NCI-H524 treated with DMSO at 0.1 percent for 48 hours (cell line): ENCODE measurements around the gene MAN1B1.

ENCODE experiments used
- DNase-seq: peaks from one replicate; lab custom pipeline; 2025; lab: John Stamatoyannopoulos, UW

MAN1B1 gene

DNA sequence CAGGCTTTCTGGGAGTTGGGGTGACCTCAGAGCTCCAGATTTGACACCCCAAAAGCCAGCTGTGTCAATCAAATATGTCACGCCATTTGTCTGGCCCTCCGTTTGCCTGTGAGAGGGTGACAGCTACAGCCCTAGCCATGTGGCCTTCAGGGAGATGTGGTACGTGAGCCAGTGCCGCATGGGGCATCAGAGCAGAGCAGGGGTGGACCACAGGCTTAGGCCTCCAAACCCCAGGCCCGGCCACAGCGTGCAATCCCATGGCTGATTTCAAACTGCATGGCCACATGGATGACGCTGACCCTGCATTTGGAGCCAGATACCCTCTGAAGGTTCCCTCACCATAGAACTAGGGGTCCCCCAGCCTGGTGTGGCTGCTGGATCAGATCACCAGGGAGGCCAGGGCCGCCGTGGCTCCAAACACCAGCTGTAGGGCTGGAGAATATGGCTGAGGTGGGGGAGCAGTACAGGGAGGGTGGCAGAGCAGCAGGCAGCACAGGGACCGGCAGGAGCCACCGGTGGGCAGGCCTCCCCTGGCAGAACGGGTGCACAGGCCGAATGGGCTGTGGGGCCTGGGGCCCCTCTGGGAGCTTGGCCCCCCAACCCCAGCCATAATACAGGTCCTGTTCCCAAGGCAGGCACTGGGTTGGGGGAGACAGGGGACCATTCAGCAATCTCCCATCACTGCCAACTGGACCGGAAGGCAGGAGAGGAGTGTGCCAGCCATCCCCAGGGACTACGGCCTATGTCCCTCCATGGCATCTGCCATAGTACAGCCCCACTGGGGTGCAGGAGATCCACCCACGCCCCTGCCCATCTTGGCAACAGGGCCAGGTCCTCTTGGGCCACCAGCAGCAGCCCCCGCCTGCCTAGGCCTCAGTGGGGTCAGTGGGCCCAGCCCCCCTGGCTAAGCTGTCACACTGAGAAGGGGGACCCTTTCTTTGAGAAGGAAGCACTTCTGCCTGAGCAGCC is 18.0 kb upstream of the MAN1B1 start:
- DNase-seq: no peak

DNA sequence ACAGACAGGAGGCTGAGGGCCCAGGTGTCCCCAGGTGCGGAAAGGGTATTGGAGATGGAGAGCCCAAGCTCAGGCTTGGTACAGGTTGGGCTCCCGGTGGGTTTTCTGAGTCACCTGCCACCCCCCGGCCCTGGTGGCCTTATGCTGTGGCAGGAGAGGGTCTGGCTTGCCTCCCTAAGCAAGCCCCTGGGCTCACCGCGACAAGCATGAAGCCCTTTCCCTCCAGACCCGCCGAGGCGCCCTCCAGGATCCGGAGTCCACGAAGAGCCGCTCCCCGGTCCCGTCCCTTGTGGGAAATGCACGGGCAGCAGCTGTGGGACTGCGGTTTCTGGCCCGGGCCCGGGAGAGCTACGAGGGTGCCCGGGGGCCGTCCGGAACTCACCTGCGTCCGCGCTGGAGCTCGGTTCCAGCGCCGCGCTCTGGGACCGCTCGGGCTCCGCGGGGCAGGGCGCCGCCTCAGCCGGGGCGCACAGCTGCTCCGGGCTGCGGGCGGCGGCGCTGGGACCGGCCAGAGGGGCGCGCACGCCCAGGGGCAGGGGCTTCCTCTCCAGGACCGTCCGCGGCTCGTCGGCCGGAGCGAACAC is 17.2 kb upstream of the MAN1B1 start:
- no peak for DNase-seq

DNA sequence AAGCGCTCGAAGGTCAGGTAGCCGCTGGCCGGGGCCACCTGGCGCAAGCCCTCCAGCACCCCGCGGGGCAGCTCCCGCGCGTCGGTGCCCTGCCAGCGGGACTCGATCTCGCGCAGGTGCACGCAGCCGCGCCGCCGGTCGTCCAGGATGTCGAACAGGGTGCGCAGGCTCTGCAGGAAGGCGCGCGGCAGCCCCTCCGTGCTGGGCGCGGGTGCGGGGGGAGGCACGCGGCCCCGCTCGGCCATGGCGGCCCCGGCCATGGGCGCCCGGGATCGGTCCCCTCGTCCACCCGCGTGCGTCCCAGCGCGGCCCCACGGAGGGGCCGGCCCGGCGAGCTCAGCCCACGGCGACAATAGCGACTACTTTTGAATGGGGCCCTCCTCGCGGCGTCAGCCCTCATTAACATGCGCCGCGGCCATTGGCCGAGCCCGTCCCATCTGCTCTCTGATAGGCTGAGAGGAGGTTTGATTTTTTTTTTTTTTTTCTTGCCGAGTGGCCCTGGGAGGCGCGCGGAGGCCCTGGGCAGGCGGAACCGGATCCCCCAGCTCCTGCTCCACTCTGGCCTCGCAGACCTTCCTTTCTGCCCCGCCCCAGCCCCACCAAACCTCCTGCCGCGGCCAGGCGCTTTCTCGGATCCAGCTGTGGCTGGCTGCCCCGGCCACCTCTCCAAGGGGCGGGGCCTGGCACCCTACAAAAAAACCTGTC is 16.4 kb upstream of the MAN1B1 start, which contains the start of gene SAPCD2:
Gene SAPCD2, minus strand, starts transcription at position 357 of the 705 bp plus-strand sequence. Its CDS starts 97 bp downstream, at position 260.
- DNase-seq: peak; percentile 80

DNA sequence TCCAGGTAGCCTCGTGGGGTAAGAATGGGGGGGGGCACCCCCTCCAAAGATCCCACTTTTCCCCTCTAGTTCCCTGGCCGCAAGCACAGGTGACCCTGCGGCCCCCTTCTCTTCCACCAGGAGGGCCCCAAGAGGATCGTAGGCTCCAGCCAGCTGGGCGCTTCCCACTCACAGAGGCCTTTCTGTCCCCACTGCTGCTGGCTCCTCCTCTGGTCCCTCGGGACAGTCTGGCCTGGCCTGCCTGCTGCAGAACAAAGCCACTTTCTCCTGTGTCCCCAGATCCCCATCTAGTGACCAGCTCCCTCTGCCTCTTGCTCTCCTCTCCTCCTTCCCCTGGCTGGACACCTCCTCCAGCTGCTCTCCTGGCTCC is 15.9 kb upstream of the MAN1B1 start:
- DNase-seq: no peak

DNA sequence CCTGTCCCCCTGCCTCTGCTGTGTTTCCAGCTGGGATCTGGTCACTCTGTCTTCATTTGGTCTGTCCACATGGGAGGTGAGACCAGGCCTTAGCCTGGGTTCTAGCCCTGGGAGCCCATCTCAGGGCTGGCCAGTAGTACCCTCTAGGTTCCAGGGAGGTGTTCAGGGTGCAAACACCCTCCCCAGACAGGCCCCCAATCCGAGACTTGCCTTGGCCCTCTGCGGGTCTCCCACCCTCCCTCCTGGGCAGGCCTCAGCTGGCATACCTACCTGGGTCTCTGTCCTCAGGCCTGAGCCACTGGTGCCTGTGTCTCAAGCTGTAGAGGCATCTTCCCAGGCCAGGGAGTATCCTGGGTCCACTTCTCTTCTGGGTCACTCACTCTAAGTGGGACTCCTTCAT is 15.5 kb upstream of the MAN1B1 start:
- no peak for DNase-seq

DNA sequence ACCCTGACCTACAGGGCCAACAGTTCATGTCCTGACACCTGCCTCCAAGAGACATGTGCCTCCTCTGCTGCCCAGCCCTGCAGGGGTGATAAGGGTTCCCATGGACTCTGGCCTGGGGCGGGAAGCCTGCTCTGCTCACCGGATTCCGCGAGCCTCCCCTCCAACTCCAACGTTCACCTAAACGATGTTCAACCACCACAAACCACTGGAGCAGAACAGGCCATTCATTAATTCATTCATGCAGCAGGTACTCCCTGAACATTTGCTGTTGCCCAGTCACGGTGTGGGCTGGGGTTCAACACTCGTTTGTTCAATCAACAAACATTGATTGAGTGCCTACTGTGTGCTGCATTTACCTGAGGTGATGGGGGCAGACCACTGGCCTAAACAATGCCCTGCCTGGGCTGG is 12.8 kb upstream of the MAN1B1 start:
- no peak for DNase-seq

DNA sequence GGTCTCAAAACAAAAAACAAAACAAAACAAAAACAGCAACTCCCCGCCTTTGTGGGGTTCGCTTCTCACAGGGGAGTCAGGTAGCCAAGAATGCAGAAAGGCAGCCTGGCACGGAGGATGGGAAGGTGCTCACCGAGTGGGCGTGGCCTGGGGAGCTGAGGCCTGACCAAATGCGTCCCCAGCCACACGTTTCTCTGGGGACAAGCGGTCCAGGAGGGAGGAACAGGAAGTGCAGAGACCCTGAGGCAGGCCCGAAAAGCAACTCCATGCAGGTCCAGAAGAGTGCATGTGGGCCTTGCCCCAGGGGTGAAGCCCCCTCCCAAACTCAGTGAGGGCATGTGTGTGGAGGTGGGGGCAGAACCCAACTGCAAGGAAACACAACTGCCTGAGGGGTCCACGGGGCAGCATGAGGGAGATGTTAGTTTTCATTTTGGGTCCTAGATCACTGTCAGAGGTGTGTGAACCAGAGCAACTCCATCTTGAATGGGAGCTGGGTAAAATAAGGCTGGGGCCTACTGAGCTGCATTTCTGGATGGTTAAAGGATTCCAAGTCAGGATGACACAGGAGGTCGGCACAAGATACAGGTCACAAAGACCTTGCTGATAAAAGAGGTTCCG is 12.0 kb upstream of the MAN1B1 start:
- no peak for DNase-seq

DNA sequence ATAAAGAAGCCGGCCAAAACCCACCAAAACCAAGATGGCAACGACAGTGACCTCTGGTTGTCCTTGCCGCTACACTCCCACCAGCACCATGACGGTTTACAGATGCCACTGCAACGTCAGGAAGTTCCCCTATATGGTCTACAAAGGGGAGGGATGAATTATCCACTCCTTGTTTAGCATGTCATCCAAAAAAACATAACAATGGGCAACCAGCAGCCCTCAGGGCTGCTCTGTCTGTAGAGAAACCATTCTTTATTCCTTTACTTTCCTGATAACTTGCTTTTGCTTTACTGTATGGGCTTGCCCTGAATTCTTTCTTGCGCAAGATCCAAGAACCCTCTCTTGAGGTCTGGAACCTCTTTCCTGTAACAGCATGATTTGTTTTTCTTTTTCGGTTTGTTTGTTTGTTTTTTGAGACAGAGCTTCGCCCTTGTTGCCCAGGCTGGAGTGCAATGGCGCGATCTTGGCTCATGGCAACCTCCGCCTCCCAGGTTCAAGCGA is 11.5 kb upstream of the MAN1B1 start:
- no peak for DNase-seq

DNA sequence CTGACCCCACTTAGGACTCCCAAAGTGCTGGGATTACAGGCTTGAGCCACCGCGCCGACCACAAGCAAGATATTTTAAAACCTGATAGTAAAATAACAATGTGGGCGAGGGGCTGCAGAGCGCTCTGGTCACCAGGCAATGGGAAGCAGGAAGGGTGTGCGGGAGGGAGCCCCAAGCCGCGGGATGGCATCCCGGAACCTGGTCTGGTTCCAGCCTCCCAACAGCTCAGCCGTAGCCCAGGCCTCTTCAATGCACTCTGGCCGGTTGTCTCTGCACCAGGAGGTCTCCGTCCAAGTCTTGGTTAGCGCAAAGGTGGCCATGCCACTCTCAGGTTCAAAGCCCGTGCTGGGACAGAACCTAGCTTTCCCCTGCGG is 10.2 kb upstream of the MAN1B1 start:
- DNase-seq: no peak

DNA sequence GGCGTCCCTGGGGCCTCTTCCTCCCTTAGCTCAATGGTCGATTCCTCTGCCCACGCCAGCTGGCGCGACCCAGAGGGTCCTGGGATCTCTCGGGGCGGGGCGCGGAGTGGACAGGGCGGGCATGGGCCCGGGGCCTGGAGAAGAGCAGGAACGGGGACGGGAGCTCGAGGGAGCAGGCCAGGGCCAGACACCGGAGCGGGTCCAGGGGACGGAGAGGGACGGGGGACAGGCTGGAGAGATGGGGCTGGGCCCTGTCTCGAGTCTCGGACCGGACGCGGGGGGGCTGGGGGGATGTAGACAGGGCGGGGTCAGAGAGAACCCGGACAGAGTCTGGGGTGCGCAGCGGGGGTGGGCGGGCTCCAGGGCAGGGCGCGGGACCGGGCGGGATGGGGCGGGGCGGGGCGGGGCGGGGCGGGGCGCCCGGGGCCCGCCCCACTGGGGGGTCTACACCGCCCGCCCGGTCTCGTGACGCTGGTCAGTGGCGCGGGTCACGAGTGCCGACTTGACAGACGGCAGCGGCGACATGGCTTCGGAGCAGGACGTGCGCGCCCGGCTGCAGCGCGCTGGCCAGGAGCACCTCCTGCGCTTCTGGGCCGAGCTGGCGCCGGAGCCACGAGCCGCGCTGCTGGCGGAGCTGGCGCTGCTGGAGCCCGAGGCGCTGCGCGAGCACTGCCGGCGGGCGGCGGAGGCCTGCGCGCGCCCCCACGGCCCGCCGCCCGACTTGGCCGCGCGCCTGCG is 9.6 kb upstream of the MAN1B1 start, which contains the start of gene UAP1L1:
Gene UAP1L1, plus strand, starts transcription at position 508 of the 738 bp plus-strand sequence. Its CDS starts 16 bp downstream, at position 524.
- no peak for DNase-seq

DNA sequence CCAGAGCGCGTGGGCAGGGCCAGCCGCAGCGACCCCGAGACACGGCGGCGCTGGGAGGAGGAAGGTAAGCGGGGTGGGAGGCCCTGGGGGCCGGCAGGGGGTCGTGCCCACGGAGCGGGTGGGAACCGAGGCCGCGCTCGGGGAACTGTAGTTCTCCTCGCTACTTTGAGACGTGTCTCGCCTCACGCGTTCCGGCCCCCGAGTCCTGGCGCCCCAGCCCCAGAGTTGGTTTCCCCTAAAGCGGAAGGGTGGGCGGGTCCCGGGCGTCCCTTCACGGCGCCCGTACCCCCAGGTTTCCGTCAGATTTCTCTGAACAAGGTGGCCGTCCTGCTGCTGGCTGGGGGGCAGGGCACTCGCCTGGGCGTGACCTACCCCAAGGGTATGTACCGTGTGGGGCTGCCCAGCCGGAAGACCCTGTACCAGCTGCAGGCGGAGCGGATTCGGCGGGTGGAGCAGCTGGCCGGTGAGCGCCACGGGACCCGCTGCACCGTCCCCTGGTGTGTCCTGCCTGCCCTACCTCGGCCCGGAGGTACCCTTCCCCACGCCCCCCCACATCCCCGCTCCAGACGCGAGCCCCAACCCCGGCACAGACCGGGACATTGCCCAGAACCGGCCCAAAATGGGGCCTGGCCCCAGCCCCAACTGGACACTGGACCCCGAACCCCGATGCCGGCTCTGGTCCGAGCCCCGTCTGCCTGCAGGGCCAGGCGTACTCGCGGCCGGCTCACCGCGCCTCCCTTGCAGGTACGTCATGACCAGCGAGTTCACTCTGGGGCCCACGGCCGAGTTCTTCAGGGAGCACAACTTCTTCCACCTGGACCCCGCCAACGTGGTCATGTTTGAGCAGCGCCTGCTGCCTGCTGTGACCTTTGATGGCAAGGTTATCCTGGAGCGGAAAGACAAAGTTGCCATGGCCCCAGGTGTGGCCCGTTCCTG is 8.8 kb upstream of the MAN1B1 start:
- DNase-seq: no peak

DNA sequence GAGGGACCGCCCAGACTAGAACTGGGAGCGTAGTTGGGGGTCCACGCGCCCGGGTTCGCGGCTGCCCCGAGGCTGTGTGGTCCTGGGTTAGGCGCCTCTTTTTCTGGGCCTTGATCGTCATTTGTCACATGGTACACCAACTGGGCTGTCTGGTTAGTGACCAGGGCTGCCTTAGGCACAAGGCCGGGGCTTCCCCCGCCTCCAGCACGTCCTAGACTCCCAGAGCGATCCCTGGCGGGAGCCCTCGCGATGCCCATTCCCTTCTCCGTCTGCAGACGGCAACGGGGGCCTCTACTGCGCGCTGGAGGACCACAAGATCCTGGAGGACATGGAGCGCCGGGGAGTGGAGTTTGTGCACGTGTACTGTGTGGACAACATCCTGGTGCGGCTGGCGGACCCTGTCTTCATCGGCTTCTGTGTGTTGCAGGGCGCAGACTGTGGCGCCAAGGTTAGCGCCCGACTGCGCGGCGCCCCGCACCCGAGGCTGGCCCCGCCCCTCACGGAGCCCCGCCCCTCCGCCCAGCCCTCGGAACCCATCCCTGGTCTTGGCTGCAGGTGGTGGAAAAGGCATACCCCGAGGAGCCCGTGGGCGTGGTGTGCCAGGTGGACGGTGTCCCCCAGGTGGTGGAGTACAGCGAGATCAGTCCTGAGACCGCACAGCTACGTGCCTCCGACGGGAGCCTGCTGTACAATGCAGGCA is 7.9 kb upstream of the MAN1B1 start:
- DNase-seq: no peak

DNA sequence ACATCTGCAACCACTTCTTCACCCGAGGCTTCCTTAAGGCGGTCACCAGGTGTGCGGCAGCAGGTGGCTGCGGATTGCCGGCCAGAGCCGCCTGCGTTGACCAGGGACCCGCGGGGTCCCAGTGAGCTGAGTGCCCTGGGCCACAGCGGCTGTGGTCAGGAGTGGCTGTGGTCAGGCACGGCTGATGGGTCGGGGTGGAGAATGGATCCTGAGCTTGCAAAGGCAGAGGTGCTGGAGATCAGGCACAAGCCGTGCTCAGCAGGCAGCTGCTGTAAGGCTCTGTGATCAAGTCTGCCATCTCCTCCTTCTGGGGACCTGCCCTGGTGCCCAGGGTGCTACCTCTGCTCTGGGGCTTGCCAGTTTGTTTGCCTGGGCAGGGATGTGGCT is 7.4 kb upstream of the MAN1B1 start:
- DNase-seq: no peak

DNA sequence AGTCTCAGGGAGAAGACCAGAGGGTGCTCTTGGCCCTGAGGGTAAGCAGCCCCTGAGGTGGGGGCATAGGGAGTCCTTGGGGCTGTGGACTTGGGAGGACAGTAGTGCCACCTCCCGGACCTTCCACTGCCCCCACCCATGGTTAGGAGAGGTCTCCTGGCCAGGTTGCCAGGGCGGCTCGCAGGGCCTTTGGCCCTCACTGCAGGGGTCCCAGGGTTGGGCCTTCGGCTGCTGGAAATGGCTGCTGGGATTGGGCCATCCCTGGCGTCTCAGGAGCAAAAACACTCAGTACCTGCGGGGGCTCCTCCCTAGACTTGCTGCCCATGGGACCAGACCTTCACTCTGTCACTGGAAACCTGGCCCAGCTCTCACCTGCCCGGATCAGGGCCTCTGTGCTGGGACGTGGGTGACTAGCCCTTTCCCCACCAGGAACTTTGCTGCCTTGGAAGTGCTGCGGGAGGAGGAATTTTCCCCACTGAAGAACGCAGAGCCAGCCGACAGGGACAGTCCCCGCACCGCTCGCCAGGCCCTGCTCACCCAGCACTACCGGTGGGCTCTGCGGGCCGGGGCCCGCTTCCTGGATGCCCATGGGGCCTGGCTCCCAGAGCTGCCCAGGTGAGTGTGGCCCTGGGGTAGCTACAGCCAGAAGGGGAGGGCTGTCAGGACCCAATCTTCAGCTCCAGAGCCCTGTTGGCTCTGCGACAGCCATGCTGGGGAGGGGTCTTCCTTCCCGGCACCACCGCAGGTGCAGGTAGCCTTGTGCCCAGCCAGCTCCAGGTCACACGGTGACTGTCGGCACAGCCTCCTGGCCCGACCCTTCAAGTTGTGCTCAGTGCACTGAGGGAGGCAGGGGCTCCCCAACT is 6.3 kb upstream of the MAN1B1 start:
- DNase-seq: no peak

DNA sequence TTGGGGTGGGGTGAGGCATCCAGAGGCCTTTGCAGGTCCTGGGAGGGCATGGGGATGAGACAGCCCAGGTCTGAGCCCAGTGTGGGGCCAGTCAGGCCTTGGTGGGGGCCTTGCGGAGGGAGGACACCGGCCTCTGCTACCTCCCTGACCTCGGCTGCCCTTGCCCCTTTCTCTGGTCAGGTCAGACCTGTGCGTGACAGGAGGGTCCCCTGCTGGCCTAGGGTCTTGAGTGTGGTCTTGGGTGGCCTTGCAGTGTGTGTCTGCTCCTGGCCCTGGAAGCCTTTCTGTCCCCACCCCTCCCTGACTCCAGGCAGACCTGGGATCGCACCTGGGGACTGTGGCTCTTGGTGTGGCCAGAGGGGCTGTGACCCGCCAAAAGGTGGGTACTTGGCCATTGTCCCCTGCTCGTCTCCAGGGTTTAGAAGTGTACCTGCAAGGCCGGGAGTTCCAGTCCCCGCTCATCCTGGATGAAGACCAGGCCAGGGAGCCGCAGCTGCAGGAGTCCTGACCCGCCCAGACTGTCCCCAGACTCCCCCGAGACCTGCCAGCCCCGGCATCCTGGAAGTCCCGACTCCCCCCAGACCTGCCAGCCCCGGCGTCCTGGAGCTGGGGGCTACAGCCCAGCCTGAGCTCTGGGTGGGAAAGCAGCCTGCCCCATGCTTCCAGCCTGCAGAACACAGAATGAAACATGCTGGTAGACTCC is 4.4 kb upstream of the MAN1B1 start:
- DNase-seq: no peak

DNA sequence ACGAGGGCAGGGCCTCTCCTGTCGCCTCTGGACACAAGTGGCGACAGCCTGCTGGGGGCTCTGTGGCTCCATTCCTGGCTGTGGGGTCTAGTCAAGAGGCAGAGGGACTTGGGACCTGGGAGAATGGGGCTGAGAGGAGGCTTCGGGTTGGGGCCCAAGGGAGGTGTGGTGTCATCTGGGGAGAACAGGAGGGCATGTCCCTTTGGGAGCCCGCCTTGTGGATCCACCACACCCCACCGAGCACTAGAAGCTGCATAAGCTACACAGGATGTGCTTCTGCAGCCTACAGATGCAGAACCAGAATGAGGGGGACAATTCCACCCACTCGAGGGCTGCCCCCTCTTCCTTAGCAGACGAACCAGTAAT is 3.9 kb upstream of the MAN1B1 start:
- no peak for DNase-seq

DNA sequence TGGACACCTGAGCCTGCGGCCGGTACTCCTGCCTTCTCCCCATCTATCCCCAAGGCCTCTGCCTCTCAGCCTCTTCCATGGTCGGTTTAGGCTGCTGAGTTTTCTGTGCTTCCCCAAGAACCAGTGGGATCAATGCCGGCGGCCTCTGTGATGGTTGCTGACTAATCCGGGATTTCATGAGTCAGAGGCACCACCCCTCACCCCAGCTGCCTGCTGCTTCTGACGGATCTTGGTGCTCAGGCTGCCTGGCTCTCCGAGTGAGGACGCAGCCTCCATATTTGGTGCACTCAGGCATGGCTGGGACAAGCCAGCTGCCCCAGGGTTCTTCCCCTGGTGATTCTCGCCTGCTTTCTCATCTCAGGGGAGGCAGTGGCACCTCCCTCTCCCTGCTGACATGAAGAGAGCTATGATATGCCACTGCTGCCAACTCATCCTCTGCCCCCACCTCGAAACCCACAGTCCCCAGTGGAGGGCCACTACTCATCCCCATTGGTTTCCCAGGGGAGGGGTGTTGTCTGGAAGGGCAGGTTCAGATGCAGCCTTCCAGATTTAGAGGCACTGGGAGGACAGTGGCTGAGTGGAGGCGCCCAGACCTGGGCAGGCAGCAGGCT is 3.3 kb upstream of the MAN1B1 start:
- no peak for DNase-seq

DNA sequence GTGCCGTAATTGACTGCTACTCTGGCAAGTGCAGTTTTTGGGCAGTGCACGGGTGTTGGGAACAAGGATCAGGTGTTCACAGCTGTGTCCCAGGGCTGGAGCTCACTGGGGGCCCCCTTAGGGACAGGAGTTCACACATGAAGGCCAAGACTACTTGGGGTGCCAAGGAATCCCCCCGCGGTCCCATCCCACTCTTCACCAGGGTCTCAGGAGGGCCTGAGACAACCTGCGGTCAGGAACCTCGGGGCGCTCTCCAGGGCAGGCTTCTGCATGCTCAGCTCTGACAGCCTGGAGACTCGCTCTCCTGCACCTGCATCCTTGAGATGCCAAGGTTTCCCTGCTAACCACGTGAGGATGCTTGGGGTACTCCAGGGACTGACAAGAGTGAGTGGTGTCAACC is 2.3 kb upstream of the MAN1B1 start:
- DNase-seq: no peak
